Neural crest cell (in vitro differentiated cells): ENCODE results near the gene GRSF1. TPM values are rescaled to one million over a fixed set of nuclear protein-coding genes. Genes with fewer than 3 reads are reported as not detected.

Experiments used
- DNase-seq: peaks from one replicate; pipeline ENCODE4 v3.0.0; 2021; ENCODE audit warnings: low read depth, mixed read lengths, low spot score
- H3K27ac Mint-ChIP-seq: one replicate; pipeline ENCODE4 v1.8.0; 2021; ENCODE audit warnings: mild to moderate bottlenecking, mixed read lengths; ENCODE audit not compliant: unreplicated experiment
- H3K27me3 Mint-ChIP-seq: 2 replicates; pipeline ENCODE4 v1.8.0; 2021; ENCODE audit warnings: low read depth, mild to moderate bottlenecking, mixed read lengths
- H3K36me3 Mint-ChIP-seq: 2 replicates; pipeline ENCODE4 v1.8.0; 2021; ENCODE audit warnings: low read depth, mild to moderate bottlenecking, mixed read lengths
- H3K4me1 Mint-ChIP-seq: 2 replicates; pipeline ENCODE4 v1.8.0; 2021; ENCODE audit warnings: mixed read lengths
- H3K4me3 Mint-ChIP-seq: one replicate; pipeline ENCODE4 v1.8.0; 2021; ENCODE audit warnings: mild to moderate bottlenecking, mixed read lengths
- H3K9me3 Mint-ChIP-seq: 2 replicates; pipeline ENCODE4 v1.8.0; 2021; ENCODE audit warnings: mixed read lengths
- long read RNA-seq: library from polyadenylated mRNA; unstranded; transcript quantifications from one replicate; pipeline ENCODE4 v2.0.0, GENCODE V29; 2020
- total RNA-seq: library from RNA; stranded (reverse); gene quantifications from 2 replicates; pipeline ENCODE4 v1.2.1, GENCODE V29; 2021
- TF ChIP-seq, protein P1 (sequence below): fragments of 200-600 bp; sonication (generic); conservative IDR thresholded peaks from 2 replicates; pipeline ENCODE4 v1.5.0; 2021; ENCODE audit warnings: antibody characterized with exemption, mild to moderate bottlenecking

The GRSF1 gene, protein sequence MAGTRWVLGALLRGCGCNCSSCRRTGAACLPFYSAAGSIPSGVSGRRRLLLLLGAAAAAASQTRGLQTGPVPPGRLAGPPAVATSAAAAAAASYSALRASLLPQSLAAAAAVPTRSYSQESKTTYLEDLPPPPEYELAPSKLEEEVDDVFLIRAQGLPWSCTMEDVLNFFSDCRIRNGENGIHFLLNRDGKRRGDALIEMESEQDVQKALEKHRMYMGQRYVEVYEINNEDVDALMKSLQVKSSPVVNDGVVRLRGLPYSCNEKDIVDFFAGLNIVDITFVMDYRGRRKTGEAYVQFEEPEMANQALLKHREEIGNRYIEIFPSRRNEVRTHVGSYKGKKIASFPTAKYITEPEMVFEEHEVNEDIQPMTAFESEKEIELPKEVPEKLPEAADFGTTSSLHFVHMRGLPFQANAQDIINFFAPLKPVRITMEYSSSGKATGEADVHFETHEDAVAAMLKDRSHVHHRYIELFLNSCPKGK
- 77.3 and 80.0 TPM in 2 replicates for total RNA-seq
- long read RNA-seq, full-length matches to known transcripts, result 39 of 70 reads
- long read RNA-seq, partial matches to known transcripts, result 21 of 70 reads
- long read RNA-seq, other reads (novel, unspliced or antisense), result 10 of 70 reads

DNA sequence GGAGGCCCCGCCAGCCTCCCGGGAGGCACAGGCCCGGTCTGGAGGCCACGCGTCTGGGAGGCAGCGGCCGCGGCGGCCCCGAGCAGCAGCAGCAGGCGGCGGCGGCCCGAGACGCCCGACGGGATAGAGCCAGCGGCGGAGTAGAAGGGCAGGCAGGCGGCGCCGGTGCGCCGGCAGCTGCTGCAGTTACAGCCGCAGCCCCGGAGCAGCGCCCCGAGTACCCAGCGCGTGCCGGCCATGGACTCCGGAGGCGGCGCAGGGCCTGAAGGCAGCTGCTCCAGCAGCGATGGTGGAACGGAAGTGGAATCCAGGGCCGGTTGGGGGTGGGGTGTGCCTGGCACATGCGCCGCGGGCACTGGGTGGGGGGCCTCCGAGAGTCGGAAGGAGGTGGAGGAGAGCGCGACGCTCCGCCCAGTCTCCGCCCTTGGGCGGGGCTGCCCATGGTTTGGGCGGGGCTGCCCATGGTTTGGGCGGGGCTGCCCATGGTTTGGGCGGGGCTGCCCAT is at the start of gene GRSF1:
TSS of gene GRSF1 (minus strand) at position 302 of the 505 bp plus-strand sequence. CDS start at position 239, 63 bp downstream.
- Mint-ChIP-seq H3K4me1 (peaks cover 12% of the 10 kb centered on the region), H3K4me3 (peak within 1 kb of the TSS; percentile 98), H3K27ac (peak within 1 kb of the TSS; percentile 99), H3K36me3 (peaks cover 6% of the 10 kb centered on the region), H3K9me3 (no peaks in the 10 kb centered on the region), H3K27me3 (no peaks in the 10 kb centered on the region)
- TF ChIP-seq, protein P1, sequence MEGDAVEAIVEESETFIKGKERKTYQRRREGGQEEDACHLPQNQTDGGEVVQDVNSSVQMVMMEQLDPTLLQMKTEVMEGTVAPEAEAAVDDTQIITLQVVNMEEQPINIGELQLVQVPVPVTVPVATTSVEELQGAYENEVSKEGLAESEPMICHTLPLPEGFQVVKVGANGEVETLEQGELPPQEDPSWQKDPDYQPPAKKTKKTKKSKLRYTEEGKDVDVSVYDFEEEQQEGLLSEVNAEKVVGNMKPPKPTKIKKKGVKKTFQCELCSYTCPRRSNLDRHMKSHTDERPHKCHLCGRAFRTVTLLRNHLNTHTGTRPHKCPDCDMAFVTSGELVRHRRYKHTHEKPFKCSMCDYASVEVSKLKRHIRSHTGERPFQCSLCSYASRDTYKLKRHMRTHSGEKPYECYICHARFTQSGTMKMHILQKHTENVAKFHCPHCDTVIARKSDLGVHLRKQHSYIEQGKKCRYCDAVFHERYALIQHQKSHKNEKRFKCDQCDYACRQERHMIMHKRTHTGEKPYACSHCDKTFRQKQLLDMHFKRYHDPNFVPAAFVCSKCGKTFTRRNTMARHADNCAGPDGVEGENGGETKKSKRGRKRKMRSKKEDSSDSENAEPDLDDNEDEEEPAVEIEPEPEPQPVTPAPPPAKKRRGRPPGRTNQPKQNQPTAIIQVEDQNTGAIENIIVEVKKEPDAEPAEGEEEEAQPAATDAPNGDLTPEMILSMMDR, result no peak
- peak; percentile 88 for DNase-seq

DNA sequence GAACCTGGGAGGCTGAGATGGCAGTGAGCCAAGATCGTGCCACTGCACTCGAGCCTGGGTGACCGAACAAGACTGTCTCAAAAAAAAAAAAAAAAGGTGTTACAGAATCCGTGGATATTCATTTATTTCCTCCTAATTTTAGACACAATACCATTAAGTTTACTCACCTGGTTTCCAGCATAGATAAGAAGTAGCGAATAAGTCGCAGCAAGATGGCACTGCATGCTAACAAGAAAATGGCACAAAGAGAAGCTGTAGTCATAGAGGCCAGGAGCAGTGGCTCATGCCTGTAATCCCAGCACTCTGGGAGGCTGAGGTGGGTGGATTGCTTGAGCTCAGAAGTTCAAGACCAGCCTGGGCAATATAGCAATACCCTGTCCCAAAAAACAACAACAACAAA is 45.5 kb upstream of the GRSF1 start:
- H3K9me3 Mint-ChIP-seq, result no peaks in the 10 kb centered on the region
- no peaks in the 10 kb centered on the region for H3K27me3 Mint-ChIP-seq
- H3K36me3 Mint-ChIP-seq, result no peaks in the 10 kb centered on the region
- no peaks in the 10 kb centered on the region for H3K4me1 Mint-ChIP-seq
- TF ChIP-seq, protein P1, result no peak
- DNase-seq, result no peak
- no peak overlapping the region for H3K27ac Mint-ChIP-seq
- H3K4me3 Mint-ChIP-seq, result no peak overlapping the region

DNA sequence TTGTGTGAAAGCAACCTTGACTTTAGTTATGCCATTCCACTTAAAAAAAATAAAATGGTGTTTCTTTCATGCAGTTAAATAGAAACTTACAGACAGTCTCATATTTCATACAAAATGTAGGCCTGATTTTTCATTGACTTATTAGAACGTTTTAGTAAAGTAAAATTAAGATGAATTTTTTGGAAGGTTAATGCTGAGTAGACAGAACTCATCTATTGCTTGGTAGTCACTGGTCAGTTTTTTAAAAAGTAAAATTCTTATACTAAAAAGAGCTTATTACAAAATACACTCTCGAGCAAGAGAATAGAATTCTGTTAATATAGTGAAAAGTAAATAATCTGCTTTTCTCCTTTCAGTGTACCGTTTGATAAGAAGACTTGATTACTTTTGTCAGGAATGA is 41.0 kb upstream of the GRSF1 start:
- no peaks in the 10 kb centered on the region for H3K9me3 Mint-ChIP-seq

DNA sequence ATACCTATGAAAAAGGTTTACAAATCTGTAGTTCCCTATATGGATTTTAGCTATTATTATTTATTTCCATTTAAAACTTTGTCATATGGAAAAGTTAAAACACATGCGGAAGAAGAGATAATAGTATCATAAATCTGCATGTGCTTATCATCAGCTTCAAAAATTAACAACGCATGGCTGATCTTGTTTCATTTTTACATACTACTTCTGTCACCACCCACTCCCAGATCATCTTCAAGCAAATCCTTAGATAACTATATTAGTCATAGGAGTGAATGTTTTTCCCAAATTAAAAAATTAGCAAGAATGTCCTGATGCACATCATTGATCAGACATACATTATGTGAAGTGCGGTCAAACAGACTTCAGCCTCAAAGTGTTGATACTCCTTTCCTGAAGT is 37.9 kb upstream of the GRSF1 start:
- TF ChIP-seq, protein P1, result no peak
- no peaks in the 10 kb centered on the region for H3K4me1 Mint-ChIP-seq
- DNase-seq, result no peak
- H3K27ac Mint-ChIP-seq, result no peak overlapping the region
- H3K27me3 Mint-ChIP-seq, result no peaks in the 10 kb centered on the region
- no peak overlapping the region for H3K4me3 Mint-ChIP-seq
- no peaks in the 10 kb centered on the region for H3K36me3 Mint-ChIP-seq
- no peaks in the 10 kb centered on the region for H3K9me3 Mint-ChIP-seq

More for the DNA sequence above, 41.0 kb upstream of the GRSF1 start:
- no peaks in the 10 kb centered on the region for H3K27me3 Mint-ChIP-seq
- H3K4me3 Mint-ChIP-seq, result no peak overlapping the region
- no peak for DNase-seq
- H3K4me1 Mint-ChIP-seq, result no peaks in the 10 kb centered on the region
- H3K36me3 Mint-ChIP-seq, result no peaks in the 10 kb centered on the region
- no peak overlapping the region for H3K27ac Mint-ChIP-seq
- TF ChIP-seq, protein P1, result no peak

DNA sequence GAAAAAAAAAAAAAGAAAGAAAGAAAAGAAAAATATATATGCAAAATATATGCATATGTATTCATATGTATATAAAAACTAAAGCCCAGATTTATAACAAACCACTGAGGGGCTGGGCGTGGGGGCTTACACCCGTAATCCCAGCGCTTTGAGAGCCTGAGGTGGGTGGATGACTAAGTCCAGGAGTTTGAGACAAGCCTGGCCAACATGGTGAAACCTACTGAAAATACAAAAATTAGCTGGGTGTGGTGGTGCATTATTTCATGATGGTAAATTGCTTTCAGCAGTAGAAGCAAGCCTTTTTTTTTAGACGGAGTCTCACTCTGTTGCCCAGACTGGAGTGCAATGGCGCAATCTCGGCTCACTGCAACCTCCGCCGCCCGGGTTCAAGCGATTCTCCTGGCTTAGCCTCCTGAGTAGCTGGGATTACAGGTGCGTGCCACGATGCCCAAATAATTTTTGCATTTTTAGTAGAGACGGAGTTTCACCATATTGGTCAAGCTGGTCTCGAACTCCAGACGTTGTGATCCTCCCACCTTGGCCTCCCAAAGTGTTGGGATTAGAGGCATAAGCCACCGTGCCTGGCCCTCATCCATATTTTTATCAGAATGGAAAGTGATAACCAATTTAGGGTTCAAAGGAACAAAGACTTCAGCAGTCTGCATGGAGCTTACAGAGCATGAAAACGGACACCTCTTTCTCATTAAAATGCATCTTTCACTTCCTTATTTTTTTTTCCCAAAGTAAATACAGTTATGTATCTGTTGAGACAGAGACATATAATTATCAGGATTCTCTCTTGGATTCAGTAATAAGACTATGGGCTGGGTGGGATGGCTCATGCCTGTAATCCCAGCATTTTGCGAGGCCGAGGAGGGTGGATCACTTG is 34.8 kb upstream of the GRSF1 start:
- no peaks in the 10 kb centered on the region for H3K9me3 Mint-ChIP-seq
- DNase-seq, result no peak
- H3K4me3 Mint-ChIP-seq, result no peak overlapping the region
- H3K27me3 Mint-ChIP-seq, result no peaks in the 10 kb centered on the region
- H3K27ac Mint-ChIP-seq, result no peak overlapping the region
- no peaks in the 10 kb centered on the region for H3K36me3 Mint-ChIP-seq
- no peaks in the 10 kb centered on the region for H3K4me1 Mint-ChIP-seq
- TF ChIP-seq, protein P1, result no peak
